Uterus (tissue), 4 donors: ENCODE data around the gene MAEA. TPM values are rescaled to one million over a fixed set of nuclear protein-coding genes. Genes with fewer than 3 reads are reported as not detected.

Experiments used
- DNase-seq, 2 donors: peaks; one replicate each; pipeline ENCODE4 v3.0.0-alpha.2; 2019 to 2020
- H3K27ac ChIP-seq, 2 donors: fragments of 200-600 bp; sonication (generic); 1 replicate in 1 of 2; 2 replicates in 1 of 2; pipeline ENCODE4 v1.5.1; 2016 to 2018
- H3K27me3 ChIP-seq, 2 donors: fragments of 200-600 bp; sonication (generic); one replicate each; pipeline ENCODE4 v1.5.1; 2018 to 2019; ENCODE audit warnings: control low read depth in 1 of 2
- H3K36me3 ChIP-seq, 2 donors: fragments of 200-600 bp; sonication (generic); one replicate each; pipeline ENCODE4 v1.5.1; 2019; ENCODE audit warnings: control low read depth in 1 of 2
- H3K4me1 ChIP-seq, 2 donors: fragments of 200-600 bp; sonication (generic); one replicate each; pipeline ENCODE4 v1.5.1; 2018 to 2019; ENCODE audit warnings: control low read depth in 1 of 2
- H3K4me3 ChIP-seq, 2 donors: fragments of 200-600 bp; sonication (generic); 1 replicate in 1 of 2; 2 replicates in 1 of 2; pipeline ENCODE4 v1.5.1; 2018 to 2019; ENCODE audit warnings: mild to moderate bottlenecking in 1 of 2
- H3K9me3 ChIP-seq, 2 donors: fragments of 200-600 bp; sonication (generic); one replicate each; pipeline ENCODE4 v1.5.1; 2019; ENCODE audit warnings: control low read depth in 1 of 2
- CTCF ChIP-seq, 4 experiments: fragments of 200-600 bp in 2 of 4; fragments of 450-650 bp in 2 of 4; sonication (generic) in 2 of 4; IDR thresholded peaks; one replicate each; pipeline ENCODE4 v1.5.1; 2016 to 2019; ENCODE audit warnings: antibody characterized with exemption in 4 of 4, mild to moderate bottlenecking in 2 of 4, moderate library complexity in 1 of 4
- POLR2A ChIP-seq, 2 donors: fragments of 450-650 bp; IDR thresholded peaks; one replicate each; pipeline ENCODE4 v1.6.1; 2016; ENCODE audit warnings: antibody characterized with exemption in 2 of 2, mild to moderate bottlenecking in 1 of 2, moderate library complexity in 1 of 2
- intact Hi-C: fragments of 100-400 bp; cut with DNase I; formaldehyde crosslinking; loops from one replicate; pipeline ENCODE4 v1.15.1; 2023; ENCODE audit warnings: low total_unique reads
- total RNA-seq, 4 donors: library from RNA; depleted of rRNA in 3 of 4; stranded (reverse); fragments of >200 nt in 3 of 4; gene quantifications; one replicate each; pipeline versions ENCODE4 v1.1.0 to v1.2.4, GENCODE V29; 2014 to 2023
- donor health status: DM: yes; HTN: yes; CAD: no.

Gene MAEA
- total RNA-seq, 4 donors from 2014 or later, result 32.3 to 70.7 (median 67.8) TPM

GRCh38 chr4:1261107-1261928, 28.4 kb upstream of the MAEA start:
- H3K27ac ChIP-seq, result no peak overlapping the region
- DNase-seq, result no peak
- TF ChIP-seq CTCF (IDR thresholded peaks at IDR 0.05) (no peak), POLR2A (IDR thresholded peaks at IDR 0.05) (no peak)
- H3K4me1 ChIP-seq, result no peaks in the 10 kb centered on the region
- no peaks in the 10 kb centered on the region for H3K27me3 ChIP-seq
- H3K9me3 ChIP-seq, result no peaks in the 10 kb centered on the region
- intact Hi-C loops, result no loop called here
- no peak overlapping the region for H3K4me3 ChIP-seq
- H3K36me3 ChIP-seq, result no peaks in the 10 kb centered on the region

DNA sequence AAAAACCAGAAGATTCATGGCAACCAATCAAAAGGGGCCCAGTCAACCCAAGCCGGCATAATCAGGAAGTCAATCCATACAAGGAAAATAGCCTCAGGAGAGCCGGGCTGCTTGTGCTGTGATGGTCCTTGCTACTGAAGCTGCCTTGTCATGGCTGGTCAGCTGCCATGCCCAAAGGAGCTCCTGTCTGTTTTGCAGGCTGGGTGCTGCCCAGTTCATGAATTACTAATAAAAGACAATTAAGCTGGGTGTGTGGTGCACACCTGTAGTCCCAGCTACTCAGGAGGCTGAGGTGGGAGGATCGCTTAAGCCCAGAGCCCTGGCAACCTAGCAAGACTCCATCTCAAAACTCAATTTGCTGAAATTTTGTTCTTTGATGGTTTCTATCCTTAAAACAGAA, 24.7 kb upstream of the MAEA start:
- no peaks in the 10 kb centered on the region for H3K4me1 ChIP-seq
- TF ChIP-seq CTCF (IDR thresholded peaks at IDR 0.05), result no peak
- no peak for TF ChIP-seq POLR2A (IDR thresholded peaks at IDR 0.05)
- H3K4me3 ChIP-seq, result no peak overlapping the region
- no peaks in the 10 kb centered on the region for H3K9me3 ChIP-seq
- intact Hi-C loops, result no loop called here
- no peaks in the 10 kb centered on the region for H3K36me3 ChIP-seq
- DNase-seq, result no peak
- H3K27ac ChIP-seq, result no peak overlapping the region
- no peaks in the 10 kb centered on the region for H3K27me3 ChIP-seq

DNA sequence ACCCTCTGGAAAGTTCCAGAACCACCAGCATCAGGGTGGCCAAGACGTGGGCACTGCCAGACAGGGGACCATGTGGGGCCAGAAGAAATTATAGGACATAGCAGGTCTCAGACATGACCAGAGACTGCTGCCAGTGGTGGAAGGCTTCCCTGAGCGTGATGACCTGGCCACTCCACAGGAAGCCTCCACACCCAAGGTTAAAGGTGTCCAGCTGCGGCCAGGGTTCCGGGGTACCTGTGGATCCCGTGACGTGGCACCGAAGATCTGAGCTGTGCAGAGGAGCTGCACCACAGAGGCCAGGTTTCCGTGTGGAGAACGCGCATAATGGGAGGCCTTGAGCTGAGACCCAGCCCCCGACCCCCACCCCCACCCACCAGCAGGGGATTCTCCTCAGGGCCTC, 24.3 kb upstream of the MAEA start:
- no peak for TF ChIP-seq CTCF (IDR thresholded peaks at IDR 0.05)
- TF ChIP-seq POLR2A (IDR thresholded peaks at IDR 0.05), result no peak
- intact Hi-C loops, result no loop called here
- Histone ChIP-seq H3K36me3 (no peaks in the 10 kb centered on the region), H3K27ac (no peak overlapping the region), H3K9me3 (no peaks in the 10 kb centered on the region), H3K4me1 (no peaks in the 10 kb centered on the region), H3K27me3 (no peaks in the 10 kb centered on the region), H3K4me3 (no peak overlapping the region)
- no peak for DNase-seq

DNA sequence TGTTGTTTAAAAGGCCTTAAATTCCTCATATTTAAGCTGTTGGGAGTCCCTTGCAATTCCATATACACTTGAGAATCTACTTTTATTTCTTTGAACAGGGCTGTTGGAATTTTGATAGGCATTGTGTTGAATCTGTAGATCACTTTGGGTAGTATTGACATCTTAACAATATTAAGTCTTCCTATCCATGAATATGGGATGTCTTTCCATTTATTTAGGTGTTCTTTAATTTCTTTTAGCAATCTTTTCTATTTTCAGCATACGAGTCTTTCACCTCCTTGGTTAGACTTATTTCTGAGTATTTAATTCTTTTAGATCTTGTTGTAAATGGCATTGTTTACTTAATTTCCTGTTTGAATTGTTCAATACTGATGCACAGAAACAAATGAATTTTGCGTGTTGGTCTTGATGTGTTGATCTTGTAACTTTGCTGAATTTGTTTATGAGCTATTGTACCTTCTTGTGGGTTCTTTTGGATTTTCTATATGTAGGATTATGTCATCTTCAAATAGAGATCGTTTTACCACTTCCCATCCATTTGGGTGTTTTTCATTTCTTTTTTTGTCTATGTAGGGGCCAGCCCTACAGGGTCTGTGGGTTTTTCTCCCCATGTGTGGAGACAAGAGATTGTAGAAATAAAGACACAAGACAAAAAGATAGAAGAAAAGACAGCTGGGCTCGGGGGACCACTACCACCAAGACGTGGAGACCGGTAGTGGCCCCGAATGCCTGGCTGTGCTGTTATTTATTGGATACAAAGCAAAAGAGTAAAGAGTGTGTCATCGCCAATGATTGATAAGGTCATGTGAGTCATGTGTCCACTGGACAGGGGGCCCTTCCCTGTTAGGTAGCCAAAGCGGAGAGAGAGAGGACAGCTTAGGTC, 22.6 kb upstream of the MAEA start:
- H3K36me3 ChIP-seq, result no peaks in the 10 kb centered on the region
- no peaks in the 10 kb centered on the region for H3K9me3 ChIP-seq
- H3K4me3 ChIP-seq, result no peak overlapping the region
- intact Hi-C loops, result no loop called here
- no peak for DNase-seq
- no peak overlapping the region for H3K27ac ChIP-seq
- no peaks in the 10 kb centered on the region for H3K27me3 ChIP-seq
- H3K4me1 ChIP-seq, result no peaks in the 10 kb centered on the region
- no peak for TF ChIP-seq CTCF (IDR thresholded peaks at IDR 0.05)
- no peak for TF ChIP-seq POLR2A (IDR thresholded peaks at IDR 0.05)

- Histone ChIP-seq H3K4me1 (no peaks in the 10 kb centered on the region), H3K4me3 (no peak overlapping the region), H3K9me3 (no peaks in the 10 kb centered on the region), H3K36me3 (no peaks in the 10 kb centered on the region), H3K27ac (no peak overlapping the region), H3K27me3 (no peaks in the 10 kb centered on the region)
- no peak for TF ChIP-seq CTCF (IDR thresholded peaks at IDR 0.05)
- TF ChIP-seq POLR2A (IDR thresholded peaks at IDR 0.05), result no peak
- DNase-seq, result no peak
- intact Hi-C loops, result no loop called here
Observed at GRCh38 chr4:1269209-1269608, 20.5 kb upstream of the MAEA start.
